ENCODE results near the gene PCK1. TPM values are rescaled to one million over a fixed set of nuclear protein-coding genes. Genes with fewer than 3 reads are reported as not detected.

The PCK1 gene
- polyA plus RNA-seq, 3 donors: not detected

DNA sequence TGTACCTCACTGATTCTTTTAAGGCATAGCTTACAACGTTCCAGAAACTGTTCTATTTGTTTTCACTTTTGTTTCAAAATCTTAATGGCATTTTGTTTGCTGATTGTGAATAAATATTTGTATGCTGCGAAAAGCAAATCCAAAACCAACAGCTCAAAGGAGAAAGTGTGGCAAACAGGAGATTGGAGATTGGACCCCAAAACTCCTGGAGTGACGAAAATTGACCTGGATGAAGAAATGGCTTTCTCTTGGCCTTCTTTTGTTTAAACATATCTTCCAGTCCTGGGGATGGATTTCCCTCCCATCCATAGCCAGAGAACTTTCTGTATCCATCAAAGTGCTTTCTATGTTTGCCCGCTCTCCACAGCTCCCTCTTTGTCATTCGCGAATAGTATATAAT is 33.2 kb upstream of the PCK1 start:
- Mint-ChIP-seq H3K9me3 (peaks cover 0 to 1% (median 0%) of the 10 kb centered on the region in 7 donors), H3K36me3 (no peaks in the 10 kb centered on the region), H3K4me1 (no peaks in the 10 kb centered on the region), H3K27me3 (ENCODE audit: low read depth in 3 of 3) (peaks cover 2 to 17% (median 16%) of the 10 kb centered on the region in 3 donors), H3K27ac (no peak overlapping the region), H3K4me3 (no peak overlapping the region)
- Histone ChIP-seq H3K79me2 (ENCODE audit: insufficient read depth, low read length) (no peaks in the 10 kb centered on the region), H3K9me3 (replicated peaks in 1 of 2; ENCODE audit: control insufficient read depth in 1 of 2, insufficient read depth in 1 of 2, low read length in 2 of 2) (no peaks in the 10 kb centered on the region), H3K9ac (ENCODE audit: insufficient read depth, low read length, poor library complexity, severe bottlenecking) (no peak overlapping the region), H3K4me1 (ENCODE audit: control insufficient read depth in 1 of 2, insufficient read depth in 2 of 2, low read length in 2 of 2) (no peaks in the 10 kb centered on the region), H2AFZ (ENCODE audit: insufficient read depth, low read depth, low read length, poor library complexity, severe bottlenecking) (no peak overlapping the region), H3K36me3 (replicated peaks in 1 of 2; ENCODE audit: control insufficient read depth in 1 of 2, insufficient read depth in 2 of 2, low read length in 2 of 2) (no peaks in the 10 kb centered on the region), H3K27me3 (ENCODE audit: control insufficient read depth in 2 of 2, insufficient read depth in 2 of 2, low read length in 2 of 2) (peaks cover 2% of the 10 kb centered on the region in 2 donors), H3K4me2 (replicated peaks; ENCODE audit: extremely low read depth, low read length, poor library complexity, severe bottlenecking) (no peak overlapping the region), H4K20me1 (ENCODE audit: insufficient read depth, low read length) (no peaks in the 10 kb centered on the region), H3K27ac (ENCODE audit: low read depth in 1 of 2, low read length in 2 of 2) (no peak overlapping the region), H3K4me3 (replicated peaks in 1 of 3; ENCODE audit: low read depth in 2 of 3, low read length in 3 of 3) (no peak overlapping the region)
- no CpG with 5 or more reads among the region's 6 CpGs for WGBS (ENCODE audit: insufficient coverage)
- intact Hi-C loops (cut with micrococcal nuclease): no loop called here
- no peak for DNase-seq
- TF ChIP-seq, protein P1, sequence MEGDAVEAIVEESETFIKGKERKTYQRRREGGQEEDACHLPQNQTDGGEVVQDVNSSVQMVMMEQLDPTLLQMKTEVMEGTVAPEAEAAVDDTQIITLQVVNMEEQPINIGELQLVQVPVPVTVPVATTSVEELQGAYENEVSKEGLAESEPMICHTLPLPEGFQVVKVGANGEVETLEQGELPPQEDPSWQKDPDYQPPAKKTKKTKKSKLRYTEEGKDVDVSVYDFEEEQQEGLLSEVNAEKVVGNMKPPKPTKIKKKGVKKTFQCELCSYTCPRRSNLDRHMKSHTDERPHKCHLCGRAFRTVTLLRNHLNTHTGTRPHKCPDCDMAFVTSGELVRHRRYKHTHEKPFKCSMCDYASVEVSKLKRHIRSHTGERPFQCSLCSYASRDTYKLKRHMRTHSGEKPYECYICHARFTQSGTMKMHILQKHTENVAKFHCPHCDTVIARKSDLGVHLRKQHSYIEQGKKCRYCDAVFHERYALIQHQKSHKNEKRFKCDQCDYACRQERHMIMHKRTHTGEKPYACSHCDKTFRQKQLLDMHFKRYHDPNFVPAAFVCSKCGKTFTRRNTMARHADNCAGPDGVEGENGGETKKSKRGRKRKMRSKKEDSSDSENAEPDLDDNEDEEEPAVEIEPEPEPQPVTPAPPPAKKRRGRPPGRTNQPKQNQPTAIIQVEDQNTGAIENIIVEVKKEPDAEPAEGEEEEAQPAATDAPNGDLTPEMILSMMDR (IDR thresholded peaks at IDR 0.05): no peak

DNA sequence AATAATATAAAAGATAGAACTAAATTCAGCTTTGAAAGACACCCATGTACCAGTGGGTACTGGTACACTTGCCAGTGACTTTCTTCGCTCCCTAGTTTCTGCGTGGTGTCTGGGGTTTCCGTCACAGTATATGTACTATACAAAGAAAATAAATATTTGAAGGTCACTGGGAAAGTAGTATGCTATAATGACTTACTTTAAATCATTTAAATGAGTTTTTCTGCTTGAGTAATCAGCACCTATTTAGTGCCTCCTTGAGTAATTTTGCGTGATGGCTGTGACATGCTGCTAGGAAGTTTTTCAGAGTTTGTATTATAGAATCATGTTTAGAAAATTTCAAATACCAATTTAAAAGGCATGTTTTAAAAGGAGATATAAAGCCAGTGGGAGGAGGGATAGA is 32.8 kb upstream of the PCK1 start:
- Mint-ChIP-seq H3K27ac (no peak overlapping the region), H3K4me3 (no peak overlapping the region), H3K4me1 (no peaks in the 10 kb centered on the region), H3K27me3 (ENCODE audit: low read depth in 3 of 3) (peaks cover 3 to 17% (median 15%) of the 10 kb centered on the region in 3 donors), H3K9me3 (peaks cover 0 to 3% (median 0%) of the 10 kb centered on the region in 7 donors), H3K36me3 (no peaks in the 10 kb centered on the region)
- Histone ChIP-seq H3K27ac (ENCODE audit: low read depth in 1 of 2, low read length in 2 of 2) (no peak overlapping the region), H3K79me2 (ENCODE audit: insufficient read depth, low read length) (no peaks in the 10 kb centered on the region), H3K4me1 (ENCODE audit: control insufficient read depth in 1 of 2, insufficient read depth in 2 of 2, low read length in 2 of 2) (no peaks in the 10 kb centered on the region), H4K20me1 (ENCODE audit: insufficient read depth, low read length) (no peaks in the 10 kb centered on the region), H3K9ac (ENCODE audit: insufficient read depth, low read length, poor library complexity, severe bottlenecking) (no peak overlapping the region), H3K27me3 (ENCODE audit: control insufficient read depth in 2 of 2, insufficient read depth in 2 of 2, low read length in 2 of 2) (peaks cover 2% of the 10 kb centered on the region in 2 donors), H3K4me2 (replicated peaks; ENCODE audit: extremely low read depth, low read length, poor library complexity, severe bottlenecking) (no peak overlapping the region), H3K9me3 (replicated peaks in 1 of 2; ENCODE audit: control insufficient read depth in 1 of 2, insufficient read depth in 1 of 2, low read length in 2 of 2) (no peaks in the 10 kb centered on the region), H3K36me3 (replicated peaks in 1 of 2; ENCODE audit: control insufficient read depth in 1 of 2, insufficient read depth in 2 of 2, low read length in 2 of 2) (no peaks in the 10 kb centered on the region), H2AFZ (ENCODE audit: insufficient read depth, low read depth, low read length, poor library complexity, severe bottlenecking) (no peak overlapping the region), H3K4me3 (replicated peaks in 1 of 3; ENCODE audit: low read depth in 2 of 3, low read length in 3 of 3) (no peak overlapping the region)
- no CpG with 5 or more reads among the region's 4 CpGs for WGBS (ENCODE audit: insufficient coverage)
- TF ChIP-seq, protein P1 (IDR thresholded peaks at IDR 0.05): no peak
- intact Hi-C loops (cut with micrococcal nuclease): no loop called here
- no peak for DNase-seq

All from CD14-positive monocyte (primary cell).